Lower leg skin (tissue), 4 donors: ENCODE data around the gene GLI3. TPM values are rescaled to one million over a fixed set of nuclear protein-coding genes. Genes with fewer than 3 reads are reported as not detected.

ENCODE experiments used
- DNase-seq, 2 donors: peaks; one replicate each; pipeline ENCODE4 v3.0.0-alpha.2; 2019; ENCODE audit warnings: low spot score in 2 of 2
- H3K4me3 ChIP-seq: fragments of 200-600 bp; sonication (generic); 2 replicates; pipeline ENCODE4 v1.5.1; 2017; ENCODE audit warnings: mild to moderate bottlenecking, low read depth; ENCODE audit not compliant: poor library complexity, severe bottlenecking
- CTCF ChIP-seq, 3 donors: fragments of 450-650 bp; IDR thresholded peaks; one replicate each; pipeline ENCODE4 v1.5.1; 2016; ENCODE audit warnings: antibody characterized with exemption in 3 of 3, mild to moderate bottlenecking in 3 of 3, moderate library complexity in 2 of 3
- POLR2A ChIP-seq, 2 donors: fragments of 450-650 bp; IDR thresholded peaks; one replicate each; pipeline ENCODE4 v1.6.1; 2016 to 2017; ENCODE audit warnings: antibody characterized with exemption in 2 of 2, mild to moderate bottlenecking in 1 of 2, moderate library complexity in 1 of 2
- WGBS, 2 donors: methylation state at CpG; one replicate each; pipeline ENCODE4 v1.1.5; 2018; 5-methylcytosine and 5-hydroxymethylcytosine counted together
- intact Hi-C: fragments of 100-400 bp; cut with DNase I; formaldehyde crosslinking; loops from one replicate; pipeline ENCODE4 v1.15.0; 2023; ENCODE audit warnings: low total_unique reads
- total RNA-seq, 4 donors: library from RNA; depleted of rRNA; stranded (reverse); fragments of >200 nt; gene quantifications; one replicate each; pipeline ENCODE4 v1.1.0, GENCODE V29; 2016

The GLI3 gene
- total RNA-seq, 4 donors from 2014 or later = 16.4 to 28.2 (median 18.3) TPM

- 56 to 58% methylated on average over 3 of the region's 3 CpGs for WGBS, 2 donors
- DNase-seq = no peak
- TF ChIP-seq CTCF (IDR thresholded peaks at IDR 0.05) = no peak
- no peak for TF ChIP-seq POLR2A (IDR thresholded peaks at IDR 0.05)
- no peak overlapping the region for H3K4me3 ChIP-seq
- intact Hi-C loops = no loop called here
Measured at GRCh38 chr7:42272793-42273665, 36.0 kb upstream of the GLI3 start.

GRCh38 chr7:42269161-42269560 is 32.2 kb upstream of the GLI3 start:
- no peak for DNase-seq
- no peak overlapping the region for H3K4me3 ChIP-seq
- 75 to 79% methylated on average over 4 of the region's 4 CpGs for WGBS, 2 donors
- TF ChIP-seq POLR2A (IDR thresholded peaks at IDR 0.05) = no peak
- TF ChIP-seq CTCF (IDR thresholded peaks at IDR 0.05) = no peak
- intact Hi-C loops = no loop called here

- no peak overlapping the region for H3K4me3 ChIP-seq
- intact Hi-C loops = no loop called here
- 97 to 98% methylated on average over 4 of the region's 4 CpGs for WGBS, 2 donors
- TF ChIP-seq CTCF (IDR thresholded peaks at IDR 0.05) = no peak
- no peak for TF ChIP-seq POLR2A (IDR thresholded peaks at IDR 0.05)
- no peak for DNase-seq
Measured at GRCh38 chr7:42264702-42265101, 27.7 kb upstream of the GLI3 start.

GRCh38 chr7:42263971-42264370 is 27.0 kb upstream of the GLI3 start:
- intact Hi-C loops = no loop called here
- DNase-seq = peak in 1 of 2 donors; percentile 85
- no peak overlapping the region for H3K4me3 ChIP-seq
- 80 to 89% methylated on average over 4 of the region's 4 CpGs for WGBS, 2 donors
- no peak for TF ChIP-seq CTCF (IDR thresholded peaks at IDR 0.05)
- no peak for TF ChIP-seq POLR2A (IDR thresholded peaks at IDR 0.05)

GRCh38 chr7:42262964-42263363 is 26.0 kb upstream of the GLI3 start:
- WGBS, 2 donors = 21 to 22% methylated on average over 7 of the region's 7 CpGs
- TF ChIP-seq CTCF (IDR thresholded peaks at IDR 0.05) (no peak), POLR2A (IDR thresholded peaks at IDR 0.05) (no peak)
- no peak overlapping the region for H3K4me3 ChIP-seq
- intact Hi-C loops = no loop called here
- DNase-seq = peak; percentile 66 to 90
